NCI-H1105 (cell line): ENCODE results near the gene LIMA1.
"Not testable (repeated sequence)": the region's sequence is repeated elsewhere in the genome, so short reads cannot be mapped to it uniquely, and the experiment has no call there.

Source experiments
- DNase-seq: peaks from one replicate; lab custom pipeline; 2025; lab: John Stamatoyannopoulos, UW

The LIMA1 gene

GRCh38 chr12:50285253-50285652 lies 1.9 kb upstream of the LIMA1 start:
- no peak for DNase-seq

GRCh38 chr12:50282721-50283228 lies 545 bp downstream of the LIMA1 start:
- DNase-seq = no peak

GRCh38 chr12:50279501-50279900 lies 3.8 kb downstream of the LIMA1 start:
- no peak for DNase-seq

GRCh38 chr12:50276912-50277671 lies 6.2 kb downstream of the LIMA1 start:
- DNase-seq = no peak

- DNase-seq = no peak
Measured at GRCh38 chr12:50276068-50276467, 7.3 kb downstream of the LIMA1 start.

- no peak for DNase-seq
Measured at GRCh38 chr12:50275556-50275955, 7.8 kb downstream of the LIMA1 start.

- DNase-seq = not testable (repeated sequence)
Measured at GRCh38 chr12:50275127-50275526, 8.2 kb downstream of the LIMA1 start.

GRCh38 chr12:50271724-50272247 lies 11.5 kb downstream of the LIMA1 start:
- no peak for DNase-seq

- no peak for DNase-seq
Measured at GRCh38 chr12:50268482-50268881, 14.8 kb downstream of the LIMA1 start.

GRCh38 chr12:50265770-50266524 lies 17.4 kb downstream of the LIMA1 start:
- no peak for DNase-seq

GRCh38 chr12:50263832-50264231 lies 19.5 kb downstream of the LIMA1 start:
- DNase-seq = no peak

GRCh38 chr12:50261654-50262053 lies 21.7 kb downstream of the LIMA1 start:
- no peak for DNase-seq

GRCh38 chr12:50258167-50258551 lies 25.2 kb downstream of the LIMA1 start:
- no peak for DNase-seq

GRCh38 chr12:50257236-50258166 lies 25.8 kb downstream of the LIMA1 start:
- no peak for DNase-seq

GRCh38 chr12:50256761-50257160 lies 26.6 kb downstream of the LIMA1 start:
- DNase-seq = no peak

- no peak for DNase-seq
Measured at GRCh38 chr12:50252977-50253602, 30.2 kb downstream of the LIMA1 start.

- no peak for DNase-seq
Measured at GRCh38 chr12:50251619-50252252, 31.6 kb downstream of the LIMA1 start.

- DNase-seq = no peak
Measured at GRCh38 chr12:50249464-50250182, 33.7 kb downstream of the LIMA1 start.

GRCh38 chr12:50248883-50249282 lies 34.4 kb downstream of the LIMA1 start:
- DNase-seq = no peak

- no peak for DNase-seq
Measured at GRCh38 chr12:50248411-50248810, 34.9 kb downstream of the LIMA1 start.
